ENCODE measurements around the gene IL17A. TPM values are rescaled to one million over a fixed set of nuclear protein-coding genes. Genes with fewer than 3 reads are reported as not detected.

Gene IL17A
- total RNA-seq = not detected
- long read RNA-seq = 0 reads

- DNase-seq (ENCODE audit: low spot score) = no peak
Measured at GRCh38 chr6:52186075-52186474, at the start of gene IL17A. Gene IL17A, plus strand, starts transcription at chr6:52186375. Its CDS starts 57 bp downstream, at chr6:52186432.

- no peak for DNase-seq (ENCODE audit: low spot score)
Measured at GRCh38 chr6:52136934-52137467, 49.2 kb upstream of the IL17A start.

GRCh38 chr6:52138284-52138683 is 47.9 kb upstream of the IL17A start:
- no peak for DNase-seq (ENCODE audit: low spot score)

- no peak for DNase-seq (ENCODE audit: low spot score)
Measured at GRCh38 chr6:52139985-52140680, 46.0 kb upstream of the IL17A start.

GRCh38 chr6:52141596-52141995 is 44.6 kb upstream of the IL17A start:
- no peak for DNase-seq (ENCODE audit: low spot score)

- DNase-seq (ENCODE audit: low spot score) = no peak
Measured at GRCh38 chr6:52142556-52142955, 43.6 kb upstream of the IL17A start.

GRCh38 chr6:52143551-52143950 is 42.6 kb upstream of the IL17A start:
- DNase-seq (ENCODE audit: low spot score) = no peak

GRCh38 chr6:52144196-52145076 is 41.7 kb upstream of the IL17A start:
- DNase-seq (ENCODE audit: low spot score) = no peak

GRCh38 chr6:52146851-52147445 is 39.2 kb upstream of the IL17A start:
- DNase-seq (ENCODE audit: low spot score) = no peak

- no peak for DNase-seq (ENCODE audit: low spot score)
Measured at GRCh38 chr6:52149076-52149475, 37.1 kb upstream of the IL17A start.

GRCh38 chr6:52149949-52150348 is 36.2 kb upstream of the IL17A start:
- DNase-seq (ENCODE audit: low spot score) = no peak

- DNase-seq (ENCODE audit: low spot score) = no peak
Measured at GRCh38 chr6:52152070-52152423, 34.1 kb upstream of the IL17A start.

GRCh38 chr6:52152711-52153160 is 33.4 kb upstream of the IL17A start:
- no peak for DNase-seq (ENCODE audit: low spot score)

GRCh38 chr6:52154381-52154780 is 31.8 kb upstream of the IL17A start:
- DNase-seq (ENCODE audit: low spot score) = no peak

- no peak for DNase-seq (ENCODE audit: low spot score)
Measured at GRCh38 chr6:52155791-52156576, 30.2 kb upstream of the IL17A start.

GRCh38 chr6:52157301-52157941 is 28.8 kb upstream of the IL17A start:
- DNase-seq (ENCODE audit: low spot score) = no peak

- no peak for DNase-seq (ENCODE audit: low spot score)
Measured at GRCh38 chr6:52160472-52161104, 25.6 kb upstream of the IL17A start.

- no peak for DNase-seq (ENCODE audit: low spot score)
Measured at GRCh38 chr6:52161689-52162438, 24.3 kb upstream of the IL17A start.

Measured in mesenteric fat pad (tissue), 1 donor.